Tibial artery (tissue), 4 donors: ENCODE results near the gene CHKA.

ENCODE experiments used
- DNase-seq, 2 donors: peaks; one replicate each; pipeline ENCODE4 v3.0.0-alpha.2; 2019
- H3K27ac ChIP-seq, 2 donors: fragments of 200-600 bp; sonication (generic) in 1 of 2; 1 replicate in 1 of 2; 2 replicates in 1 of 2; pipeline ENCODE4 v1.5.1; 2018 to 2019; ENCODE audit warnings: mild to moderate bottlenecking in 1 of 2
- H3K27me3 ChIP-seq, 2 donors: fragments of 200-600 bp; sonication (generic) in 1 of 2; one replicate each; pipeline versions ENCODE4 v1.5.1 to v1.6.0; 2016 to 2019
- H3K36me3 ChIP-seq, 3 donors: fragments of 200-600 bp; sonication (generic) in 2 of 3; one replicate each; pipeline ENCODE4 v1.5.1; 2016 to 2019; ENCODE audit warnings: mild to moderate bottlenecking in 2 of 3
- H3K4me1 ChIP-seq, 4 donors: fragments of 200-600 bp; sonication (generic) in 2 of 4; 1 replicate in 3 of 4; 2 replicates in 1 of 4; pipeline ENCODE4 v1.5.1; 2016 to 2019
- H3K4me3 ChIP-seq, 2 donors: fragments of 200-600 bp; sonication (generic) in 1 of 2; 1 replicate in 1 of 2; 2 replicates in 1 of 2; pipeline ENCODE4 v1.5.1; 2018 to 2019; ENCODE audit warnings: mild to moderate bottlenecking in 2 of 2
- H3K9me3 ChIP-seq, 3 donors: fragments of 200-600 bp; sonication (generic) in 1 of 3; one replicate each; pipeline ENCODE4 v1.5.1; 2016 to 2019
- CTCF ChIP-seq, 2 experiments: fragments of 200-600 bp in 1 of 2; fragments of 450-650 bp in 1 of 2; IDR thresholded peaks; one replicate each; pipeline ENCODE4 v1.5.1; 2017 to 2019; ENCODE audit warnings: antibody characterized with exemption in 2 of 2, mild to moderate bottlenecking in 1 of 2, moderate library complexity in 1 of 2
- intact Hi-C: fragments of 100-400 bp; cut with DNase I; formaldehyde crosslinking; loops from one replicate; pipeline ENCODE4 v1.15.0; 2023; ENCODE audit warnings: low total_unique reads

The CHKA gene

GRCh38 chr11:68077617-68078582, 43.3 kb downstream of the CHKA start:
- H3K36me3 ChIP-seq: peaks cover 0 to 23% (median 11%) of the 10 kb centered on the region in 3 donors

GRCh38 chr11:68076371-68077042, 44.7 kb downstream of the CHKA start:
- H3K9me3 ChIP-seq: no peaks in the 10 kb centered on the region
- no peaks in the 10 kb centered on the region for H3K27me3 ChIP-seq
- H3K27ac ChIP-seq: no peak overlapping the region
- H3K4me3 ChIP-seq: no peak overlapping the region
- intact Hi-C loops: no loop called here
- TF ChIP-seq CTCF (IDR thresholded peaks at IDR 0.05): no peak
- DNase-seq: no peak
- H3K4me1 ChIP-seq: no peaks in the 10 kb centered on the region
- peaks cover 4 to 35% (median 17%) of the 10 kb centered on the region in 3 donors for H3K36me3 ChIP-seq

More at GRCh38 chr11:68077617-68078582, 43.3 kb downstream of the CHKA start:
- intact Hi-C loops: no loop called here
- Histone ChIP-seq H3K4me1 (no peaks in the 10 kb centered on the region), H3K4me3 (no peak overlapping the region), H3K9me3 (no peaks in the 10 kb centered on the region), H3K27ac (no peak overlapping the region), H3K27me3 (no peaks in the 10 kb centered on the region)
- DNase-seq: no peak
- TF ChIP-seq CTCF (IDR thresholded peaks at IDR 0.05): no peak

- no peaks in the 10 kb centered on the region for H3K27me3 ChIP-seq
- H3K36me3 ChIP-seq: peaks cover 13 to 44% (median 28%) of the 10 kb centered on the region in 3 donors
Measured at GRCh38 chr11:68074584-68075352, 46.4 kb downstream of the CHKA start.

GRCh38 chr11:68071281-68072048, 49.7 kb downstream of the CHKA start:
- H3K36me3 ChIP-seq: peaks cover 17 to 77% (median 55%) of the 10 kb centered on the region in 3 donors
- no peaks in the 10 kb centered on the region for H3K27me3 ChIP-seq
- no peak overlapping the region for H3K4me3 ChIP-seq
- no peak for TF ChIP-seq CTCF (IDR thresholded peaks at IDR 0.05)
- H3K4me1 ChIP-seq: no peaks in the 10 kb centered on the region
- H3K27ac ChIP-seq: no peak overlapping the region
- DNase-seq: no peak
- intact Hi-C loops: no loop called here
- H3K9me3 ChIP-seq: no peaks in the 10 kb centered on the region

More at GRCh38 chr11:68074584-68075352, 46.4 kb downstream of the CHKA start:
- H3K4me3 ChIP-seq: no peak overlapping the region
- no peaks in the 10 kb centered on the region for H3K4me1 ChIP-seq
- no peak for DNase-seq
- no peaks in the 10 kb centered on the region for H3K9me3 ChIP-seq
- H3K27ac ChIP-seq: no peak overlapping the region
- intact Hi-C loops: no loop called here
- TF ChIP-seq CTCF (IDR thresholded peaks at IDR 0.05): no peak

- TF ChIP-seq CTCF (IDR thresholded peaks at IDR 0.05): no peak
- DNase-seq: no peak
- no peaks in the 10 kb centered on the region for H3K9me3 ChIP-seq
- peaks cover 31 to 97% (median 62%) of the 10 kb centered on the region in 3 donors for H3K36me3 ChIP-seq
- intact Hi-C loops: no loop called here
- H3K4me3 ChIP-seq: no peak overlapping the region
- no peaks in the 10 kb centered on the region for H3K4me1 ChIP-seq
- no peaks in the 10 kb centered on the region for H3K27me3 ChIP-seq
- H3K27ac ChIP-seq: no peak overlapping the region
Measured at GRCh38 chr11:68067991-68068390, 53.2 kb downstream of the CHKA start.
